GM19240 (cell line): Measurements from ENCODE around the gene TRAF2.

ENCODE experiments used
- DNase-seq: peaks from one replicate; pipeline ENCODE4 v3.0.0; 2011; ENCODE audit warnings: low spot score; ENCODE audit not compliant: insufficient read length

TRAF2 gene

GRCh38 chr9:136846376-136847087 is 39.8 kb upstream of the TRAF2 start:
- no peak for DNase-seq

GRCh38 chr9:136847088-136847825 is 39.1 kb upstream of the TRAF2 start:
- DNase-seq: no peak

GRCh38 chr9:136847826-136848392 is 38.4 kb upstream of the TRAF2 start:
- peak; percentile 53 for DNase-seq

GRCh38 chr9:136848393-136849037 is 37.8 kb upstream of the TRAF2 start:
- peak; percentile 67 for DNase-seq

GRCh38 chr9:136849038-136849959 is 37.0 kb upstream of the TRAF2 start, which contains the start of gene PHPT1:
PHPT1 (plus strand) TSS chr9:136849409; CDS start chr9:136849431, 22 bp downstream.
- peak; percentile 100 for DNase-seq

- DNase-seq: no peak
These were observed 36.1 kb upstream of the TRAF2 start for GRCh38 chr9:136849960-136850865.

- no peak for DNase-seq
These were observed 35.2 kb upstream of the TRAF2 start for GRCh38 chr9:136850866-136851775.

- DNase-seq: no peak
These were observed 34.2 kb upstream of the TRAF2 start, which contains the start of gene MAMDC4 for GRCh38 chr9:136851941-136852663. MAMDC4 (plus strand) TSS chr9:136852346; CDS start chr9:136852417, 71 bp downstream.

- no peak for DNase-seq
These were observed 33.4 kb upstream of the TRAF2 start for GRCh38 chr9:136852664-136853595.

- DNase-seq: no peak
These were observed 32.7 kb upstream of the TRAF2 start for GRCh38 chr9:136853596-136854112.

GRCh38 chr9:136854113-136854841 is 32.0 kb upstream of the TRAF2 start:
- no peak for DNase-seq

- DNase-seq: no peak
These were observed 31.4 kb upstream of the TRAF2 start for GRCh38 chr9:136854842-136855460.

GRCh38 chr9:136855461-136856078 is 30.7 kb upstream of the TRAF2 start:
- DNase-seq: no peak

GRCh38 chr9:136856079-136856476 is 30.2 kb upstream of the TRAF2 start:
- DNase-seq: no peak

GRCh38 chr9:136856541-136857141 is 29.7 kb upstream of the TRAF2 start:
- no peak for DNase-seq
